Mucosa of gallbladder (tissue), 1 donor: ENCODE measurements around the gene MMRN2. TPM values are rescaled to one million over a fixed set of nuclear protein-coding genes. Genes with fewer than 3 reads are reported as not detected.

Experiments
- DNase-seq: peaks from one replicate; pipeline ENCODE4 v3.0.0-alpha.2; 2020; ENCODE audit warnings: low spot score
- total RNA-seq: library from RNA; stranded (reverse); gene quantifications from one replicate; pipeline ENCODE4 v1.2.1, GENCODE V29; 2021
- donor health status: DM: no; HTN: no; CAD: no.

The MMRN2 gene
- total RNA-seq, 1 donor from 2014 or later, result 17.4 TPM

- peak; percentile 42 for DNase-seq
Measured at GRCh38 chr10:86970162-86970981, 13.0 kb upstream of the MMRN2 start.

GRCh38 chr10:86969421-86970041, 12.1 kb upstream of the MMRN2 start:
- DNase-seq, result no peak

DNA sequence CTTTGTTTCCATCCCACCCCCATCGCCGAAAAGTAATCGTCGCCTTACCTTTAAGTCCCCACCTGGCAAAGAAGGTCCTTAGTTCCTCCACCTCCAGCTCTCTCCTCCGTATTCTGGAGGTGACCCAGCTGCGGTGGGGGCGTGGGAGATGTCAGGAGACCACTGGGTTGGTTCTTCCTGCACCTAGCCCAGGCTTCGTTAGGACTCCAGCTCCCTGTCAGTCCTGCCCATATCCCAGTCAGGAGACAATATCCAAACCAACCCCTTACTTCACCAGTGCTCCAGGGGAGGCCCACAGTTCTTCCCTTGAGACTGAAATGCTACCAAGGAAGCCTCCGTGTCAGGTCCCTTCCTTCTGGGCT, 11.6 kb upstream of the MMRN2 start:
- peak; percentile 9 for DNase-seq

DNA sequence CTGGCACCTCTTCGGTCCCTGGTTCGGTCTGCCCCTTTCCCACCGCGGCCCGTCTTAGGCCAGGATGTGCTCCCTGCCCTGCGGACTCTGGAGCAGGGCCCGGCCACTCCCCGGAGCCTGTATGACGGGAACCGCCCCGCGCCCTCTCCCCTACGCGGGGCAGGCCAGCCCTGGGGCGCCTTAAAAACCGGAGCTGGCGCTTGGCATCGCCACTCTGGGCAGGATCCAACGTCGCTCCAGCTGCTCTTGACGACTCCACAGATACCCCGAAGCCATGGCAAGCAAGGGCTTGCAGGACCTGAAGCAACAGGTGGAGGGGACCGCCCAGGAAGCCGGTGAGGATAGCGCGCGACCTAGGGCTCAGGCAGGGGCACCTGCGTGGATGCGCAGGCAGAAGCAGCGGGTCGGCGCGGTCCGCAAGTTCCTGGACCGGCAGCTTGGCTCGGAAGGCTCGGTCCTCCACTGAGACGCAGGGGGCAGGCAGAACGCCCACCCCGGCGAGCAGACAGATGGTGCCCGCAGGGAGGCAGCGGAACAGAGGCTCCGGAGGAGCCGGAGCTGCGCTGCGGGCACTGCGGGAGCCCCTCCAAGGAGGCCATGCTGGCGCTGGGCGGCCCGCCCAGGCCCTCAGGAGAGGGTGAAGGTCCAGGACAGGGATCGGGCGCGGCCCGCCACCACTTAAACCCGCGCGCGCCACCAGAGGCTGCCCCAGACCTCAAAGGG, 11.0 kb upstream of the MMRN2 start, which contains the start of gene ADIRF:
Gene ADIRF, plus strand, starts transcription at position 212 of the 723 bp plus-strand sequence. Its CDS starts 63 bp downstream, at position 275.
- peak; percentile 19 for DNase-seq

DNA sequence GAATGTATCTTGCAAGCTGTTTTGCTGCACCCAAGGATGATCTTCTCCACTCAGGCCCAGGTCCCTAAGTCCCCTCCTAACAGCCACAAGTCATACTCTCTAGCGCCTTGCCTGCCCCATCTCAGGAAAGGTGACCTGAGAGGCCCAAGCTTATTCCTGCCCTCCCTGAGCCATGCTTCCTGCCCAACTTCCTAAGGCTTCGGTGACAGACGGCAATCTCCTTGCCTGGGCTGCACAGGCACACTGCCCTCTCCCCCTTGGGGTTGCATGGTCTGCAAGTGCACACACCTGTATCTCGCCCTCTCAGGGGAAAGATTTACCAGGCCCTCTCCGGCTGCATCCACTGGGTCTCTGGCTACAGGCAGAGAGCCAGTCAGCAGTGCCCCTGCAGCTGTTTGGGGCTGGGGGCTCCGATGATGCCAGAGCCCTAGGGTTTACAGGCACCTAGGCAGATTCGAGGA, 10.1 kb upstream of the MMRN2 start:
- DNase-seq, result peak; percentile 9

DNA sequence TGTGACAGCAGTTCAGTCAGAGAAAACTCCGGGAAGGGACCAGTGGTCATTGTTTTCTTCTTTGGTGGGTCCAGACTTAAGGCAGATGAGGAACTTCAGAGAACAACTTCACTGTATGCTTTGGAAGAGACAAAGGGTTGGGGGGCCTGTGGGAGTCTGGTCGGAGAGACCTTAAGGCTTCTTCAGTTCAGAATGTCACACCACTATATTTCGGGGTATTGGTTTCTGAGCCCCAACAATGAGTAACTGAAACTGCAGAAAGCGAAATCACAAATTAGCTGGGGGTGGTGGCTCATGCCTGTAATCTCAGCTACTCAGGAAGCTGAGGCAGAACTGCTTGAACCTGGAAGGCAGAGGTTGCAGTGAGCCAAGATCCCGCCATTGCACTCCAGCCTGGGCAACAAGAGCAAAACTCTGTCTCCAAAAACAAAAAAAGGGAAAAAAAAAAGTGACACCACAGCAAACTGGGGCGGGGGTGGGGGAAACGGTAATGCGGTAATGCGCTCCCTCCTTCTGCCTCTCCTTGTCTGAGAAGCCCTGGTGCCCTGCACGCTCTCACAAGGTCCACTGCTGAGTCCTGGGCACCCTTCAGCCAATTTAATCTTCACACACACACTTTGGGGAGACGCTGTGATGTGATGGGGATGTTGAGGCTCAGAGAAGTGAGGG, 8.7 kb upstream of the MMRN2 start:
- peak; percentile 6 for DNase-seq

DNA sequence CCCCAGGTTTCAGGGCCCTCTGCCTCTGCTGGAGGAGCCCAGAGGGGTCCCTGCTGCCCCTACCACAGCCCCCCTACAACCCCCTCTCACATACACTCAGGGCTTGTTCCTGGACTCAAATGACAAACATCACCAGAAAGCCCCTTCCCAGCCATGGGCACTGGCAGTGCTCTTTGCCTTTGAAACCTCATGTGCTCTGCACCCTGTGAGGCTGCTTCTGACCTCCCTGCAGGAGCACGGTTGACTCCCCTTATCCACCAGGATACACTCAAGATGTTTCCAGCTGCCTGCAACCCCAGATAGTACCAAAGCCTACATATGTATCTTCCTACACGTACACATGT, 7.4 kb upstream of the MMRN2 start:
- no peak for DNase-seq

DNA sequence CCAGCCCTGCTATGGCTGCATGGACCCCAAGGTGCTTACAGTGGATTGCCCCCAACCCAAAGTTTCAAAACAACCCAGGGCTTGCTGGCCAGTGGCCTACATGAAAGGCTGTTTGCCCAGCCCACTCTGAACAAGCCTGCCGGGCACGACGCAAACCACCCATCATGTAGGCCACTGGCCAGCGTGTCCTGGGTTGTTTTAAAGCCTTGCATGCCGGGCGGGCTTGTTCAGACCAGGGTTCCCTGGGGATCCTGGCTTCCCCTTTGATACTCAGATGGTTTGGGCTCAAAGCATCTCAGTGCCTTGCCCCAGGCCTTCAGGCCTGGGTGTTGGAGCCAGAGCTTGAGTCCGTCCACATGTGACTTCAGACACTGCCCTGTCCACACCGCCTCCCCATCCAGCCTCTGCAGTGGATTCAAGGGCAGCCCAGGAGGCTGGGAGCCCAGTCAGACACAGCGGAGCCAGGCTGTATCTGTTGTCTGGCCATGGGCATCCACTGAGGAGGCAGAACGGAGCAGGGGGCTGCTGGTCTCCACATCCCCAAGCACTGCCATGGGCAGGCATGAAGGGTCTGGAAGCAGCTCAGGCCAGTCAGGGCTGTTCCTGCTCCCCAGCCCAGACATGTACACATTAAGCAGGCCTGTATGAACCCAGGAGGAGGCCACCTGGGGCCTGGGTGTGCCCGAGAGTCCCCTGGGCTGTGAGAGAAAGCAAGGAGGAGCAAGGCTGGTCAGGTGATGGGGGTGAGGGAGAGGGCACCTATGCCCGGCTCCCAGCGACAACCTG, 6.8 kb upstream of the MMRN2 start:
- no peak for DNase-seq

DNA sequence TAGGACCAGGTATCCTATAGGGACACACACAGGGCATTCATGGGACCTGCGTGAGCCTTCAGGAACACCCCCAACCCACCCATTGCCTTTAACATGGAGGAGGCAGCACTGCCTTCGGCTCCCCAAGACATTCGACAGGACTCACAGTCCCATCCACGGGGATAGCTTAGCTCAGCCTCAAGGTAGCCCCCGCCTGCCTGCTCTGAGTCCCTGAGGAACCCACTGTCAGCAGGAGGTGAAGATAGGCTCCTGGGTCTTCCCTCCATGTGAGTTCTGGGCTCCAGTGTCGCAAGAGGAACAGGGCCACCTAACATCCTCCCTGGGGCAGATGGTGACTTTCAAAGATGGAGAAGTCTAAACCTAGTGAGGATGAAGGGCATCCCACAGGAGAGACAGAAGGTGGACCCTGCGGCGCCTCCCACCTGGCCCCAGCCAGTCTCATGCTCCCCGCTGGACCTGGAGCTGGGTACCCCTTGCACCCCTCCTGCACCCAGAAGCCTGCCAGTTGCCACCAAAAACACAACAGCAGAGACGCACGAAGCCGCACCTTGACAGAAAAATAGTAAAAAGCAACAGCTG, 6.0 kb upstream of the MMRN2 start:
- no peak for DNase-seq

GRCh38 chr10:86962981-86963310, 5.5 kb upstream of the MMRN2 start:
- no peak for DNase-seq

DNA sequence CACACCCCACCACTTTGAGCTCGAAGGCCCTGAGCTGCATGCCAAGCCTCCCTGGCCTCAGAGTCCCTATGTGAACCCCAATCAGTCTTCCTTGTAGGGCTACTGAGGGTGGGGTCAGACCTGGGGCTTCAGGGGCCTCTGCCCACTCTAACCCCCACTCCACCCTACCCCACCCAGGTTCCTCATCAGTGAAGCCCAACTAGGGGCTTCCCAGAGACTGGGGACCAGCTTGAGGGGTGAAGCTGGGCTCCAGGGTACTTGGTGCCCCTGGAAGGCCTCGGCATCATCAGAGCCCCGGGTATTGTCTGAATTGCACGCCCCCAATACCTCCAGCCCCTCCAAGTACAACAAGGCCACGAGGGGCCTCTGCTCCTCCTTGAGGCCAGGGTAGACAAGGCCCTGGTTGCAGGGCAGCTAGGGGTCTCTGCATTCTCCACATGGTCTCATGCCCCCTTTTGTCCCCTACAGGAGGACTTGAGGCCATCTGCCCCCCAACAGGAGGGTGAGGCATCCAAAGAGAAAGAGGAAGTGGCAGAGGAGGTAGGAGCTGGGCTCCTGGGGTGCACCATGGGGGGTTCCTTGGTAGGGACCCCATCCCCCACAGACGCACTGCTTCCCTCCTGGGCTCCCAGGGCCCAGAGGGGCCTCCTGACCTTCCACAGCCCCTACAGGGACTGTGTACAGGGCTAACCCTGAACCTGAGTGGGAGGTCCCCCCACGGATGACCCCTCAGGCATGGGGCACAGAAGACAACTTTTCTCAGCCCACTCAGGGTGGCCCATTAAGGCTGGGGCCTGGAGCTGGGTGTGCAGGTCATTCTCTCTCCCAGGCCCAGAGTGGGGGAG, 4.9 kb upstream of the MMRN2 start:
- DNase-seq, result no peak

GRCh38 chr10:86961481-86962091, 4.2 kb upstream of the MMRN2 start:
- DNase-seq, result no peak

- DNase-seq, result no peak
Measured at GRCh38 chr10:86960863-86961434, 3.5 kb upstream of the MMRN2 start.

- no peak for DNase-seq
Measured at GRCh38 chr10:86960003-86960862, 2.8 kb upstream of the MMRN2 start.

GRCh38 chr10:86959737-86960002, 2.3 kb upstream of the MMRN2 start:
- DNase-seq, result no peak

- DNase-seq, result no peak
Measured at GRCh38 chr10:86958901-86959736, 1.7 kb upstream of the MMRN2 start.

GRCh38 chr10:86958116-86958900, 893 bp upstream of the MMRN2 start, which contains the start of gene SNCG:
Gene SNCG, plus strand, starts transcription at chr10:86958599. Its CDS starts 99 bp downstream, at chr10:86958698.
- peak; percentile 62 for DNase-seq
